ENCODE data around the gene DNASE1L2. TPM values are rescaled to one million over a fixed set of nuclear protein-coding genes. Genes with fewer than 3 reads are reported as not detected.
A peak's percentile ranks its signal among the peaks of the same experiment; 100 is the strongest.
"Not testable (repeated sequence)": the region's sequence is repeated elsewhere in the genome, so short reads cannot be mapped to it uniquely, and the experiment has no call there.

The DNASE1L2 gene
- total RNA-seq, 1 donor = 0.86 TPM

DNA sequence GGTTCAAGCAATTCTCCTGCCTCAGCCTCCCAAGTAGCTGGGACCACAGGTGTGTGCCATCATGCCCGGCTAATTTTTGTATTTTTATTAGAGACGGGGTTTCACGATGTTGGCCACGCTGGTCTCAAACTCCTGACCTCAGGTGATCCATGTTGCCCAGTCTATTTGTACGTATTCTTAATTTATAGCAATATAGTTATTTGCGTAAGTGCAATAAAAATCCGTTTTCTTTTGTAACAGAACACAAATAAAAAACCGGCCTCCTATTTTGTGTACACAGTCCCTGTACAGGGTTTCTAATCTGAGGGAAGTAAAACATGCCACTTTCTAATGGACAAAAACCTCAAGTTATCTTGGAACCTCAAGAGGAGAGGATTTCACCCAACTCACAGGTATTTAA is 24.0 kb downstream of the DNASE1L2 start:
- no peak overlapping the region for H3K4me3 ChIP-seq (ENCODE audit: low read depth, low read length)
- TF ChIP-seq, protein P1, sequence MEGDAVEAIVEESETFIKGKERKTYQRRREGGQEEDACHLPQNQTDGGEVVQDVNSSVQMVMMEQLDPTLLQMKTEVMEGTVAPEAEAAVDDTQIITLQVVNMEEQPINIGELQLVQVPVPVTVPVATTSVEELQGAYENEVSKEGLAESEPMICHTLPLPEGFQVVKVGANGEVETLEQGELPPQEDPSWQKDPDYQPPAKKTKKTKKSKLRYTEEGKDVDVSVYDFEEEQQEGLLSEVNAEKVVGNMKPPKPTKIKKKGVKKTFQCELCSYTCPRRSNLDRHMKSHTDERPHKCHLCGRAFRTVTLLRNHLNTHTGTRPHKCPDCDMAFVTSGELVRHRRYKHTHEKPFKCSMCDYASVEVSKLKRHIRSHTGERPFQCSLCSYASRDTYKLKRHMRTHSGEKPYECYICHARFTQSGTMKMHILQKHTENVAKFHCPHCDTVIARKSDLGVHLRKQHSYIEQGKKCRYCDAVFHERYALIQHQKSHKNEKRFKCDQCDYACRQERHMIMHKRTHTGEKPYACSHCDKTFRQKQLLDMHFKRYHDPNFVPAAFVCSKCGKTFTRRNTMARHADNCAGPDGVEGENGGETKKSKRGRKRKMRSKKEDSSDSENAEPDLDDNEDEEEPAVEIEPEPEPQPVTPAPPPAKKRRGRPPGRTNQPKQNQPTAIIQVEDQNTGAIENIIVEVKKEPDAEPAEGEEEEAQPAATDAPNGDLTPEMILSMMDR (IDR thresholded peaks at IDR 0.05; ENCODE audit: insufficient read depth, low read depth, low read length) = no peak
- DNase-seq (ENCODE audit: low read depth) = no peak

DNA sequence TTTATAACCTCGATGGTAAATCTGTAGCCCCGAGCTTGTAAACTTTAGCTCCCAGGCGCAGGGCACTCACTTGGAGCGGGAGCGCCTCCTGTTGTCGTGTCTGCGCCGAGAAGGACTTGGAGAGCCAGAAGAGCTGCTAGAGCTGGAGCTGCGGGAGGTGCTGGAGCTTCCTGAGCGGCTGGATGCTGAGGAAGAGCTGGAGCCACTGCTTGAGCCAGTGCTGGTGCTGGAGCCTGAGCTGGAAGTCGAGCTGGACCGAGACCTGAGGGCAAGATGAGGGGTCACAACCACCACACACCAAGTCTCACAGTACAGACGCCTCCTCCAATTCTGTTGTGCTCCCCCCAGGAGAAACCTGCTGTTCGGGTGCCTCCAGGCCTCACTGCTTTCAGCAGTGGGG is 26.8 kb downstream of the DNASE1L2 start:
- not testable (repeated sequence) for DNase-seq (ENCODE audit: low read depth)

DNA sequence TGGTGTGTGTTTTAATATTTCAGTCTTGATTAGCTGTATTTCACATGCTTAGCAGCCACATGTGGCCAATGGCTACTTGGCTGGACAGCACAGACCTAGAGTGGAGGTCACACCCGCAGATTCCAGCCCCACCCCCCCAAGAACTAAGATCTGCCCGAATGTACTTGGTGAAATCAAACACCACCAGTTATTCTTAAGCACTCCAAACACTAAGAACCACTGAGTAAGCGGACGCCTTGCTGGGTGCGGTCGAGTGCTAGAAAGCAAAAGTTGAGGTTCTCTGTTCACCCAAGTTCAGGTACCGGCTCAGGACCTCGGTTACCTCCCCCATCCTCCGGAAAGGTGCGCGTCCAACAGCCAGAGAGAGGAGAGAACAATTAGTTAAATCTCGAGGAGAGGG is 30.6 kb downstream of the DNASE1L2 start:
- DNase-seq (ENCODE audit: low read depth) = peak; percentile 26
- H3K4me3 ChIP-seq (ENCODE audit: low read depth, low read length) = peak overlapping the region; percentile 80

More for the DNA sequence above, 26.8 kb downstream of the DNASE1L2 start:
- H3K4me3 ChIP-seq (ENCODE audit: low read depth, low read length) = not testable (repeated sequence)

DNA sequence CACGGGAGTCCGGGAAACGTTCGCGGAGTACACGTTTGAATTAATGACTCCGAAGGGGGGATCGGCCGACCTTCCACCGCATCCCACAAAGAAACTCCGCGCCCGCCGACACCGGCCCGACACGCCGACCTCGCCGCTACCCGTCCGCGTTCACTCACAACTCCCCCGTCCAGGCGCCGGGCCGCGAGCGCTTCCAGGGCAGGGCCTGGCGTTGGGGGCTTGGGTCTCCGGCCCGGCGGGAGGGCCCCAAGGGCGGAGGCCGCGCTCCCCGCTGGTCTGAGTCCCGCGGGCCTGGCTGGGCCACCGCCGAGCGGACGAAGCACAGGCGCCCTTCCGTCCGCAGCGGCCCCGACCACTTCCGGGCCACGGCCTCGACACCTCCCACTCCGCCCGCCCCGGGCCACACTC is 31.3 kb downstream of the DNASE1L2 start:
- H3K4me3 ChIP-seq (ENCODE audit: low read depth, low read length) = peak overlapping the region; percentile 80
- not testable (repeated sequence) for DNase-seq (ENCODE audit: low read depth)

DNA sequence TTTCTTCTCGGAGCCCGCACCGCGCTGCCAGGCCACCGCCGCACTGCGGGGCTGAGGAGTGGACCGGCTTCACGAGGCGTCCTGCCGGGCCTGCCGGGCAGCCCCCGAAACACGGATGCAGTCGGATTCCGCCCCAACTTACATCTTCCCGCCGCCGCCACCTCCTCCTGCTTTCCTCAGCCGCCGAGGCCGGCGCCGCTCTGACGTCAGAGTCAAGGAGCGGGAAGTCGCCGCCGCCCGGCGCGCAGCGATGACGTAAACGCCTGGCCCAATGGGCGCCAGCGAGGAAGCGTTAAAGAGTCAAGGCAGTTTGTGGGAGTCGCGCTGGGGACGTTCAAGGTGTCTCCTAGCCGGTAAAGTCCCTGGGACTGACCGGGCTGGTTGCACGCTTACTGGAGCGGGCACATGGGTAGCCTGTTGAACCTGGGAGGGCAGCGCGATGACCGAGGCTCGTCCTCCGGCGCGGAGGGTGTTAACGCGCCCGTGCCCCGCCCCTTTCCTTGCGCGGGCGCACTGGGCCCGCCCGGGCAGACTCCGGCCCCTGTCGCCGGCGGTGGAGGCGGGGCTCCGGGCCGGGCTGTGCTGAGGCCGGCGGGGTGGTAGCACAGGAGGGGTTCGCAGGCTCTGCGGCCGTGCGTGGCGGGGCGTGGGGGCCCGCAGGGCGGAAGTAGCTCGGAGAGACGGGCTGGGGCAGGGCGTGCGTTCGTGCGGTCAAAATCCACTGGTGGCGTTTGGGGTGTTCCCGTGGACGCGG is 31.8 kb downstream of the DNASE1L2 start, which contains the start of gene RNPS1:
Gene RNPS1, minus strand, starts transcription at position 214 of the 754 bp plus-strand sequence. CDS start 3,483 bp downstream, outside the sequence.
- TF ChIP-seq, protein P1 (IDR thresholded peaks at IDR 0.05; ENCODE audit: insufficient read depth, low read depth, low read length) = no peak
- H3K4me3 ChIP-seq (ENCODE audit: low read depth, low read length) = peak within 1 kb of the TSS; percentile 80
- DNase-seq (ENCODE audit: low read depth) = peak; percentile 97

DNA sequence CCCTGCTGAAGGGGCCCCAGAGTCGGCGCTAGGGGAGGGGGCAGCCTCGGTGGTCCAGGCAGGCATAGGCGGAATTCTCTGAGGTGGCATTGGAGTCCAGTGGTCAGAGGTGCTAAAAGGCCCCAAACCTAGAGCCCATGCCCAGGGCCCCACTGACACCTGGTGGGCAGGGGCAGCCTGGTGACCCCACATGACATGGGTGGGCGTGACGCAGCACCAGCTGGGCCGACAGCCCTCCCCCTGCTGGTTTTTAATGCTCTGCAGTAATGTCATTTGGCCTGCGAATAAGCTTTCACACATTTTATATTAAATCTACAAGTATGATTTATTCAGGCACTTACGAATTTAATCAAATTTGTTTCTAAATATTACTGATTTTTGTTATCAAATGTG is 33.8 kb downstream of the DNASE1L2 start:
- TF ChIP-seq, protein P1 (IDR thresholded peaks at IDR 0.05; ENCODE audit: insufficient read depth, low read depth, low read length) = no peak
- no peak overlapping the region for H3K4me3 ChIP-seq (ENCODE audit: low read depth, low read length)
- no peak for DNase-seq (ENCODE audit: low read depth)

DNA sequence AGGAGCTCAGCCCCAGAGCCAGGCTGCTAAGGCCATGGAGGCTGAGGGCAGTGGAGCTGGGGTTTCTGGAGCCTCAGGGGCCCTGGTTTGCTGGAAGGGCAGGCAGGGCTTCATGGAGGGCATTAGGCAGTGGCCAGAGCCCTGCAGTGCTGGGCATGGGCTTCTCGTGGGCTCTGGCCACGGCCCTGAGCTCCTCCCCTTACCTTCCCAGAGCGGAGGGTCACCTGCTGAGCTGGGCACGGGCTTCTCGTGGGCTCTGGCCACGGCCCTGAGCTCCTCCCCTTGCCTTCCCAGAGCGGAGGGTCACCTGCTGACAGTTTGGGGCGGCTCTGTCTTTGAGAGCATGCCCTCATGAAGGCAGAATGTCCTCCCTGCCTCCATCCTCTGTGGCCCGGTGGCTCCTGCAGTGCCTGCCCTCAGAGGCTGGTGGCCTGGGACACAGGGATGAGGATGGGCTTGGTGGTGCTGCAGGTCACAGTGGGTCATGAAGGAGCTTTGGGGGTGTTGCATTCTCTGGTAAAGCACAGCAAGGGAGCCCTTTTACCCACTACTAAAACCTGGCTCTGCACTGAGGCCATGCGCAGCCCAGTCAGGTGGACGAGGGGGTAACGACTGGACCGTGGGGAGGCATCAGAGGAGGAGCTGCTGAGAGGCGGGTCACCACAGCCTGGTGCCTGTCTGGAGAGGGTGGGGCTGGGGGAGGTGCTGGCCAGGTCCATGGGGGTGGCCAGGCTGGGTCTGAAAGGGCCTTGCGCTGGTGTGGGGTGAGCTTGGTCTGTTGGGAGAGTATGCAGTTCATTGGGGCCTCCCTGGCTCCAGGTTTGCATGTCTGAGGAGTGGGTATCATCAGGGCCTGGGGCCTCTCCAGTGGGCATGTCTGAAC is 34.6 kb downstream of the DNASE1L2 start:
- DNase-seq (ENCODE audit: low read depth) = no peak
- TF ChIP-seq, protein P1 (IDR thresholded peaks at IDR 0.05; ENCODE audit: insufficient read depth, low read depth, low read length) = no peak
- H3K4me3 ChIP-seq (ENCODE audit: low read depth, low read length) = no peak overlapping the region

DNA sequence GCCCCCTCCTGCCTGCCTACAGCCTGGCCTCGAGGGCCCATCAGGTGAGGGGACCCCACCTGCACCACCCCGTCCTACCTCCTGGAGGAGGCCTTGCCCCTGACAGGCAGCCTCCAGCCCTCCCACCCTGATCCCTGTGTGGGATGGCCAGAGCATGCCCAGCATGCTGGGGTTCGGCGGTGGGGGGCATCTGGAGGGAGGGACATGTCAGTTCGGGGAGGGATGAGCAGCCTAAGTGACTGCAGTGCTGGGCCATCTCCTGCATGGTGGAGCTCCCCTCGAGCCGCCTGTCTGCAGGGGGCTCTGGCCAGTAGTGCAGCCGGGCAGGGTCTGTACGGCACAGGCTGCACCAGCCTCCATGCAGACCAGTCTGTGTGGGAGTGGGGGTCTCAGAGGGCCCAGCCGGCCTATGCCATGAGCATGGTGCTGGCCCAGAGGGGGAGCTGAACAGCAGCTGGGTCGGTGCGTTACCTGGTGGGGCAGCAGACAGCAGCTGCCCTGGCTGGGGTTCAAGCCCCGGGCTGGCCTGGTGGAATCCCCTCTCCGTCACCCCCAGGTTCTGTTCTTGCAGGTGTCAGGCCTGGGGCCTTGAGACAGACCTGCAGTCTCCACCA is 35.7 kb downstream of the DNASE1L2 start:
- H3K4me3 ChIP-seq (ENCODE audit: low read depth, low read length) = no peak overlapping the region
- DNase-seq (ENCODE audit: low read depth) = no peak
- TF ChIP-seq, protein P1 (IDR thresholded peaks at IDR 0.05; ENCODE audit: insufficient read depth, low read depth, low read length) = no peak

Data from fibroblast of villous mesenchyme (primary cell).